Liver (tissue), 9 donors: ENCODE results near the gene ZNF556. TPM values are rescaled to one million over a fixed set of nuclear protein-coding genes. Genes with fewer than 3 reads are reported as not detected.
"Not testable (repeated sequence)": the region's sequence is repeated elsewhere in the genome, so short reads cannot be mapped to it uniquely, and the experiment has no call there.

Experiments used
- DNase-seq: peaks from one replicate; pipeline ENCODE4 v3.0.0-alpha.2; 2017; ENCODE audit warnings: low spot score
- H3K27ac ChIP-seq, 2 donors: one replicate each; pipeline ENCODE4 v1.7.0; 2013; ENCODE audit warnings: inconsistent platforms in 2 of 2, low read length in 2 of 2, control low read depth in 1 of 2, low read depth in 1 of 2, mild to moderate bottlenecking in 1 of 2
- H3K27me3 ChIP-seq, 4 donors: one replicate each; pipeline versions ENCODE4 v1.6.1 to v1.7.0; 2013; ENCODE audit warnings: low read length in 3 of 4, inconsistent platforms in 1 of 4, mild to moderate bottlenecking in 1 of 4, moderate library complexity in 1 of 4; ENCODE audit not compliant: control insufficient read depth in 4 of 4, insufficient read depth in 4 of 4
- H3K36me3 ChIP-seq, 4 donors: one replicate each; pipeline versions ENCODE4 v1.6.1 to v1.7.0; 2013; ENCODE audit warnings: low read length in 3 of 4, mild to moderate bottlenecking in 3 of 4, low read depth in 1 of 4, moderate library complexity in 1 of 4; ENCODE audit not compliant: control insufficient read depth in 4 of 4, insufficient read depth in 3 of 4
- H3K4me1 ChIP-seq, 4 donors: one replicate each; pipeline versions ENCODE4 v1.6.1 to v1.7.0; 2013; ENCODE audit warnings: low read length in 3 of 4, mild to moderate bottlenecking in 3 of 4, moderate library complexity in 1 of 4; ENCODE audit not compliant: control insufficient read depth in 4 of 4, insufficient read depth in 4 of 4
- H3K4me3 ChIP-seq, 3 donors: one replicate each; pipeline versions ENCODE4 v1.6.1 to v1.7.0; 2013; ENCODE audit warnings: low read length in 3 of 3, control low read depth in 1 of 3, low read depth in 1 of 3, mild to moderate bottlenecking in 1 of 3
- H3K9ac ChIP-seq, 2 donors: one replicate each; pipeline ENCODE4 v1.7.0; 2013; ENCODE audit warnings: low read length in 2 of 2, mild to moderate bottlenecking in 2 of 2, moderate library complexity in 2 of 2, control low read depth in 1 of 2, low read depth in 1 of 2
- H3K9me3 ChIP-seq, 4 donors: one replicate each; pipeline versions ENCODE4 v1.6.1 to v1.7.0; 2013; ENCODE audit warnings: low read length in 3 of 4; ENCODE audit not compliant: control insufficient read depth in 4 of 4
- EGR1 ChIP-seq, 2 donors: IDR thresholded peaks; 2 replicates each; pipeline ENCODE4 v1.6.1; 2016 to 2018; ENCODE audit warnings: antibody characterized with exemption in 2 of 2, low read depth in 2 of 2
- FOXA2 ChIP-seq: IDR thresholded peaks from 2 replicates; pipeline ENCODE4 v1.6.1; 2016; ENCODE audit warnings: antibody characterized with exemption
- GABPA ChIP-seq, 2 donors: IDR thresholded peaks in 1 of 2; conservative IDR thresholded peaks in 1 of 2; 2 replicates each; pipeline ENCODE4 v1.6.1; 2016; ENCODE audit warnings: antibody characterized with exemption in 2 of 2, mild to moderate bottlenecking in 1 of 2, moderate library complexity in 1 of 2
- HNF4G ChIP-seq: IDR thresholded peaks from 2 replicates; pipeline ENCODE4 v1.6.1; 2016; ENCODE audit warnings: antibody characterized with exemption
- JUND ChIP-seq, 2 donors: IDR thresholded peaks; 2 replicates each; pipeline ENCODE4 v1.6.1; 2016; ENCODE audit warnings: antibody characterized with exemption in 2 of 2
- NR2F2 ChIP-seq: IDR thresholded peaks from 2 replicates; pipeline ENCODE4 v1.6.1; 2016; ENCODE audit warnings: antibody characterized with exemption
- RXRA ChIP-seq, 2 donors: IDR thresholded peaks; 2 replicates each; pipeline ENCODE4 v1.6.1; 2017 to 2018; ENCODE audit warnings: antibody characterized with exemption in 2 of 2, mild to moderate bottlenecking in 1 of 2
- SP1 ChIP-seq: IDR thresholded peaks from 2 replicates; pipeline ENCODE4 v1.6.1; 2018; ENCODE audit warnings: antibody characterized with exemption, mild to moderate bottlenecking
- TAF1 ChIP-seq: conservative IDR thresholded peaks from 2 replicates; pipeline ENCODE4 v1.6.1; 2016; ENCODE audit warnings: antibody characterized with exemption, mild to moderate bottlenecking
- YY1 ChIP-seq: IDR thresholded peaks from 2 replicates; pipeline ENCODE4 v1.6.1; 2016; ENCODE audit warnings: antibody characterized with exemption, mild to moderate bottlenecking
- WGBS: extraction: QIAGEN DNeasy Blood & Tissue Kit; methylation state at CpG from one replicate; pipeline ENCODE4 v1.1.7; 2013; 5-methylcytosine and 5-hydroxymethylcytosine counted together
- polyA plus RNA-seq, 2 donors: library from polyadenylated mRNA; stranded (reverse) in 1 of 2; unstranded in 1 of 2; fragments of 200-250 nt in 1 of 2; fragments of >200 nt in 1 of 2; fragmentation: Nextera tagmentation in 1 of 2; extraction: Ambion mirVana in 1 of 2; gene quantifications; one replicate each; pipeline versions ENCODE4 v1.2.1 to v1.2.3, GENCODE V29; 2013 to 2015
- total RNA-seq, 2 donors: library from RNA; depleted of rRNA; stranded (reverse); fragments of >200 nt; gene quantifications; one replicate each; pipeline ENCODE4 v1.2.3, GENCODE V29; 2014
- TF ChIP-seq, protein P1 (sequence below): IDR thresholded peaks from 2 replicates; pipeline ENCODE4 v1.6.1; 2016; ENCODE audit warnings: antibody characterized with exemption
- TF ChIP-seq, protein P2 (sequence below): IDR thresholded peaks from 2 replicates; pipeline ENCODE4 v1.6.1; 2016; ENCODE audit warnings: antibody characterized with exemption
- TF ChIP-seq, protein P3 (sequence below): IDR thresholded peaks from 2 replicates; pipeline ENCODE4 v1.6.1; 2016; ENCODE audit warnings: antibody characterized with exemption
- donor health status: healthy.
- donor health status: healthy.
- donor health status: healthy.
- donor health status: healthy.
- donor health status: healthy.

The ZNF556 gene
- total and polyA plus RNA-seq, 4 donors: 0.08 TPM; not detected in 3

DNA sequence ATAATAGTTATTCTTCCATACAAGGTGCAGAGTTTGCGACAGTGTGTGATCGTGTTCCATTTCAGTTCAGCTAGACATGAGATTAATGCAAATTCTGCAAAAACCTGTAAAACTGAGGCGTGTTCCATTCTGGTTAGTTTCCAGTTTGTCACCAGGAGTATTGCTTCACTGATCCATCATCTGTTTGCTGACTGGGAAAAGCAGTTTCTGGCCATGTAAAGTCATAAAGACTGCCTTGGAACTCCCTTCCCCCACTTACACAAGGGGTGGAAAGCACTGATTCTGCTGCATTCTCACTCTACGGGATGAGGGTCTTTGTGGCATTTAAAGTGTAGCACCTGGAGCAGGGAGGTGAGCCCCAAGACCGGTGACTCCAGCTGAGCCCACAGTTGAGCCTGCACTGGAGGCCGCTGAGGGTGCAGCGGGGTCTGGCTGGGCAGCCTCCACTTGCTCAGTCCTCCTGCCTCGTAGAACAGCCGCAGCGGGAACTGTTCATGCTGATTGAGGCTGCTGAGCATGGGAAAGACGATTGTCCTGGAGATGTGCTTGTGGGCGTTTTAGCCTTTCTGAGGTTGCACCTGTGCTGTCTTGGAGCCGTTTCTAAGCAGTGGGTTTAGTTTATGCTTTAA lies 35.6 kb downstream of the ZNF556 start:
- 82% methylated on average over 13 of the region's 13 CpGs for WGBS
- no peak overlapping the region for H3K9ac ChIP-seq
- no peaks in the 10 kb centered on the region for H3K27me3 ChIP-seq
- no peak for DNase-seq
- TF ChIP-seq FOXA2 (no peak), GABPA (IDR thresholded peaks at IDR 0.05 in 1 of 2, conservative IDR thresholded peaks at IDR 0.05 in 1 of 2) (no peak)
- no peak overlapping the region for H3K27ac ChIP-seq
- H3K4me1 ChIP-seq: peaks cover 6 to 15% (median 7%) of the 10 kb centered on the region in 4 donors
- no peak overlapping the region for H3K4me3 ChIP-seq
- H3K36me3 ChIP-seq: peaks cover 0 to 1% (median 0%) of the 10 kb centered on the region in 4 donors
- H3K9me3 ChIP-seq: no peaks in the 10 kb centered on the region

DNA sequence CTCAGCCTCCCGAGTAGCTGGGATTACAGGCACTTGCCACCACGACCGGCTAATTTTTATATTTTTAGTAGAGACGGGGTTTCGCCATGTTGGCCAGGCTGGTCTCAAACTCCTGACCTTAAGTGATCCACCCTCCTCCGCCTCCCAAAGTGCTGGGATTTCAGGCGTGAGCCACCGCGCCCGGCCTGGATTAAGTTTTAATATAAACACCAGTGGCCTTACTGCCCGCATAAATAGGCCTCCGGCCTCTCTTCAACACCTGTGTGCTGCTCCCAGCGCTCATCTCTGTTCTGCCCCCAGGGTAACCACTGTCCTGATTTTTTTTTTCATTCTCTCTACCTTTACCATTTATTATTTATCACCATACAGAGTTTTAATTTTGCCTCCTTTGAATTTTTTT lies 36.2 kb downstream of the ZNF556 start:
- H3K4me3 ChIP-seq, H3K27me3 ChIP-seq, H3K27ac ChIP-seq, DNase-seq, H3K9ac ChIP-seq, H3K9me3 ChIP-seq, H3K36me3 ChIP-seq: not testable (repeated sequence)
- H3K4me1 ChIP-seq: peaks cover 6 to 15% (median 7%) of the 10 kb centered on the region in 4 donors
- 94% methylated on average over 13 of the region's 13 CpGs for WGBS

DNA sequence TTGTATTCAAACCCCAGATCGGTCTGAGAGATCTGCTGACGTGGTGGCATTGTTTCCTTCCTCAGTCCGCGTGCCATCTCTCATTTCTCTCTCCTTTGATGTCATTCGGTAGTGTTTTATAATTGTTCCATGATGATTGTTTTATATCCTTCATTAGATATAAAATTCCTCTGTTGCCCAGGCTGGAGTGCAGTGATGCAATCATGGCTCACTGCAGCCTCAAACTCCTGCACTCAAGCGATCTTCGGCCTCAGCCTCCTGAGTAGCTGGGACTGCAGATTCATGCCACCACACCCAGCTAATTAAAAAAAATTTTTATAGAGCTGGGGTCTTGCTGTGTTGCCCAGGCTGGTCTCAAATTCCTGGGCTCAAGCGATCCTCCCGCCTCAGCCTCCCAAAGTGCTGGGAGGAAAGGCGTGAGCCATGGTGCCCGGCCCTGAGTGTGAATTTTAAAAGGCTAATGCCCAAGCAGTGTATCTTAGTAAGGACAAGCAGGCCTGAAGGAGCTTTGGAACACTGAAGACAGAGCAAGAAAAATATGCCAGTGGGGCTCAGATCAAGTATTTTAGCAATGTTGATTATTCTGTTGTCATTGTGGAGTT lies 38.9 kb downstream of the ZNF556 start:
- 87% methylated on average over 11 of the region's 11 CpGs for WGBS
- Histone ChIP-seq H3K27ac (no peak overlapping the region), H3K4me1 (peaks cover 4 to 8% (median 6%) of the 10 kb centered on the region in 4 donors), H3K9ac (no peak overlapping the region), H3K4me3 (no peak overlapping the region), H3K9me3 (no peaks in the 10 kb centered on the region), H3K36me3 (peaks cover 0 to 1% (median 0%) of the 10 kb centered on the region in 4 donors), H3K27me3 (no peaks in the 10 kb centered on the region)
- TF ChIP-seq, protein P1, sequence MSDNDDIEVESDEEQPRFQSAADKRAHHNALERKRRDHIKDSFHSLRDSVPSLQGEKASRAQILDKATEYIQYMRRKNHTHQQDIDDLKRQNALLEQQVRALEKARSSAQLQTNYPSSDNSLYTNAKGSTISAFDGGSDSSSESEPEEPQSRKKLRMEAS: no peak
- TF ChIP-seq SP1 (no peak), JUND (IDR thresholded peaks at IDR 0.05) (no peak), TAF1 (no peak), HNF4G (no peak), YY1 (no peak), FOXA2 (no peak), RXRA (IDR thresholded peaks at IDR 0.05) (no peak), EGR1 (IDR thresholded peaks at IDR 0.05; ENCODE audit: low read depth in 2 of 2) (no peak), NR2F2 (no peak)
- TF ChIP-seq, protein P2, sequence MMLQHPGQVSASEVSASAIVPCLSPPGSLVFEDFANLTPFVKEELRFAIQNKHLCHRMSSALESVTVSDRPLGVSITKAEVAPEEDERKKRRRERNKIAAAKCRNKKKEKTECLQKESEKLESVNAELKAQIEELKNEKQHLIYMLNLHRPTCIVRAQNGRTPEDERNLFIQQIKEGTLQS: no peak
- TF ChIP-seq, protein P3, sequence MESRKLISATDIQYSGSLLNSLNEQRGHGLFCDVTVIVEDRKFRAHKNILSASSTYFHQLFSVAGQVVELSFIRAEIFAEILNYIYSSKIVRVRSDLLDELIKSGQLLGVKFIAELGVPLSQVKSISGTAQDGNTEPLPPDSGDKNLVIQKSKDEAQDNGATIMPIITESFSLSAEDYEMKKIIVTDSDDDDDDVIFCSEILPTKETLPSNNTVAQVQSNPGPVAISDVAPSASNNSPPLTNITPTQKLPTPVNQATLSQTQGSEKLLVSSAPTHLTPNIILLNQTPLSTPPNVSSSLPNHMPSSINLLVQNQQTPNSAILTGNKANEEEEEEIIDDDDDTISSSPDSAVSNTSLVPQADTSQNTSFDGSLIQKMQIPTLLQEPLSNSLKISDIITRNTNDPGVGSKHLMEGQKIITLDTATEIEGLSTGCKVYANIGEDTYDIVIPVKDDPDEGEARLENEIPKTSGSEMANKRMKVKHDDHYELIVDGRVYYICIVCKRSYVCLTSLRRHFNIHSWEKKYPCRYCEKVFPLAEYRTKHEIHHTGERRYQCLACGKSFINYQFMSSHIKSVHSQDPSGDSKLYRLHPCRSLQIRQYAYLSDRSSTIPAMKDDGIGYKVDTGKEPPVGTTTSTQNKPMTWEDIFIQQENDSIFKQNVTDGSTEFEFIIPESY: no peak
- DNase-seq: no peak
